NOMO-1 (cell line): ENCODE measurements around the gene PPP1R13L.
"Not testable (repeated sequence)": the region's sequence is repeated elsewhere in the genome, so short reads cannot be mapped to it uniquely, and the experiment has no call there.

ENCODE experiments used
- DNase-seq, 2 experiments: peaks; one replicate each; lab custom pipeline; 2025; ENCODE audit not compliant: unreplicated experiment in 2 of 2; lab: John Stamatoyannopoulos, UW

The PPP1R13L gene

DNA sequence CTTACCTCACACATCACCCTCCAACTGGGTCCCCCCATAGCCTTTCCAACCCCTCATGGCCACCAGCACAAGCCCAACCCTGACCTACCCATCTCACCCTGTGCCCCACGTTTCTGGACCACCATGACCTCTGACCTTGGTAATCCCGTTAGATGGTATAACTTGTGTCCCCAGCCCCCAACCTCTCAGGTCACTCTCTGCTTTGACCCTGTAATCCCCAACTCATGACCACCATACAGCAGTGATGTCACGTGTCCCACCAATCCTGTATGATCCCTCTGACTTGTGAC lies 55.8 kb downstream of the PPP1R13L start:
- no peak for DNase-seq

DNA sequence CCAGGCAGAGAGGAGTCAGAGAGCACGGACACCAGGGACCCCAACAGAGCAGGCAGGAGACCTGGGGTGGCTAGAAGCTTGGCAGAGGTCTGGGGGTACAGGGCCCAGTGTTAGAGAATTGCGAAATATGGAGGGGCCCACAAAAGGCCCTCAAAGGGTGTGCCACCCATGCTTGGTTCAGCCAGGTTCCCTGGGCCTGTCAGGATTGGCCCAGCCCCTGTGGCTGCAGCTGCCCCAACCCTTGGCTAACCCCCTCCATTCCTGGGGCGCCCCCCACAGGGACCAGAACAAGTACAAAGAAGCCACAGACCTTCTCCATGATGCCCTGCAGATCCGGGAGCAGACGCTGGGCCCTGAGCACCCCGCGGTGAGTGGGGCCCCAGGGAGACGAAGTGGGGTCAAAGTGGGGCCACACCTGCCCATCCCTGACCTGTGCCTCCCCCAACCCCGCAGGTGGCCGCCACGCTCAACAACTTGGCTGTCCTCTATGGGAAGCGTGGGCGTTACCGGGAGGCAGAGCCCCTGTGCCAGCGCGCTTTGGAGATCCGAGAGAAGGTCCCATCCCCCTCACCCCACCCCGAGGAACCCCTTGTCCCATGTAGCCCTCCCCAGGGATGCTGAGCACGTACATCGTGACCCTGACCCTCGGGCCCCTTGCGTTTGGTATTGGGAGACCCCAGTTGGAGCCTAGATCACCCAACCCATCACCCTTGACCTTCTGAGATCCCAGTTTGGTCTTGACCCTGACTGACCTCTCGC lies 56.3 kb downstream of the PPP1R13L start:
- no peak for DNase-seq

DNA sequence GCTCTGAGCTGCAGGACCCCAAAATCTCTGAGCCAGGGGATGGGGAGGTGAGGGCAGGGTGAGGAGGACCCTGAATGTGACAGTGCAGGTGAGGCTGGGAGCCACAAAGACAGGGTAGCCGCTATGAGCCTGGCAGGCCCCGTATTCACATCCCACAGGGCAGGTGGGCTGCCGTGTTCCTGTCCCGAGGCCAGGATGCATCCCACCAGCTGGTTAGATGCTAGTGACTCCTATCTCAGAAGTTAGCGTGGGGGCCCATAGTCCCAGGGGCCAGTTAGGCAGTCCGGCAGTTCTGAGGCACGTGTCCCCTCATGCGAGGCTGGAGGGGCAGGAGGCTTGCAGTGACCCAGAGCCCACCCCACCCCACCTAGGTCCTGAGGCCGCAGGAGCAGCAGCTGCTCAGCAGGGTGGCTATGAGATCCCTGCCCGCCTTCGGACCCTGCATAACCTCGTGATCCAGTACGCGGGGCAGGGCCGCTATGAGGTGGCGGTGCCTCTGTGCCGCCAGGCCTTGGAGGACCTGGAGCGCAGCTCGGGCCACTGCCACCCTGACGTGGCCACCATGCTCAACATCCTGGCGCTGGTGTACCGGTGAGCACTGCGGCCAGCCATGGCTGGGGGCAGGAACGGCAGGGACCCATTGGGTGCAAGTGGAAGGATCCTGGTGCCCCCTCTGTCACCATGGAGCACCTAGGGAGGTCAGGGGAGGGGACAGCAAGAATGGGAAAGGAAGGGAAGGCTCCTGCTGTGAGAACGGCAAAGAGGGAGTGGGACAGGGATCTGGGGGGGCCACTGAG lies 57.1 kb downstream of the PPP1R13L start:
- DNase-seq = no peak

DNA sequence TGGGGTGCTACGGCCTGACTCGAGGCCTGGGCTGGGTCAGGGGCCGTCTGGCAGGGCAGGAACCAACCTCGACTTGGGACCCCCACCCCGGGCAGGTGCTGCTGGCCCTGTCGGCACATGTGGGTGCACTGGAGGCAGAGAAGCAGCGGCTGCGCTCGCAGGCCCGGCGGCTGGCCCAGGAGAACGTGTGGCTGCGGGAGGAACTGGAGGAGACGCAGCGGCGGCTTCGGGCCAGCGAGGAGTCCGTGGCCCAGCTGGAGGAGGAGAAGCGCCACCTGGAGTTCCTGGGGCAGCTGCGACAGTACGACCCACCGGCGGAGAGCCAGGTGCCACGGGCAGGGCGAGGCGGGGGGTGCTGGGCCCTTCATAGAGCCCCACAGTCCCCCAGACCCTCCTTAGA lies 58.4 kb downstream of the PPP1R13L start:
- no peak for DNase-seq

DNA sequence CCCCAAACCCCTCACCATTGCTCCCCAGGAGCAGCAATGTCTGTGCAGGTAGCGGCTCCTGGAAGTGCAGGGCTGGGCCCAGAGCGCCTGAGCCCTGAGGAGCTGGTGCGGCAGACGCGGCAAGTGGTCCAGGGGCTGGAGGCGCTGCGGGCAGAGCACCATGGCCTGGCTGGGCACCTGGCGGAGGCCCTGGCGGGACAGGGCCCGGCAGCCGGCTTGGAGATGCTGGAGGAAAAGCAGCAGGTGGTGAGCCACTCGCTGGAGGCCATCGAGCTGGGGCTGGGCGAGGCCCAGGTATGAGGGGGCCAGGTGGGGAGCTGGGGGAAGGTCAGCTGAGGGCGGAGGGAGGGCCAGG lies 59.4 kb downstream of the PPP1R13L start:
- no peak for DNase-seq

DNA sequence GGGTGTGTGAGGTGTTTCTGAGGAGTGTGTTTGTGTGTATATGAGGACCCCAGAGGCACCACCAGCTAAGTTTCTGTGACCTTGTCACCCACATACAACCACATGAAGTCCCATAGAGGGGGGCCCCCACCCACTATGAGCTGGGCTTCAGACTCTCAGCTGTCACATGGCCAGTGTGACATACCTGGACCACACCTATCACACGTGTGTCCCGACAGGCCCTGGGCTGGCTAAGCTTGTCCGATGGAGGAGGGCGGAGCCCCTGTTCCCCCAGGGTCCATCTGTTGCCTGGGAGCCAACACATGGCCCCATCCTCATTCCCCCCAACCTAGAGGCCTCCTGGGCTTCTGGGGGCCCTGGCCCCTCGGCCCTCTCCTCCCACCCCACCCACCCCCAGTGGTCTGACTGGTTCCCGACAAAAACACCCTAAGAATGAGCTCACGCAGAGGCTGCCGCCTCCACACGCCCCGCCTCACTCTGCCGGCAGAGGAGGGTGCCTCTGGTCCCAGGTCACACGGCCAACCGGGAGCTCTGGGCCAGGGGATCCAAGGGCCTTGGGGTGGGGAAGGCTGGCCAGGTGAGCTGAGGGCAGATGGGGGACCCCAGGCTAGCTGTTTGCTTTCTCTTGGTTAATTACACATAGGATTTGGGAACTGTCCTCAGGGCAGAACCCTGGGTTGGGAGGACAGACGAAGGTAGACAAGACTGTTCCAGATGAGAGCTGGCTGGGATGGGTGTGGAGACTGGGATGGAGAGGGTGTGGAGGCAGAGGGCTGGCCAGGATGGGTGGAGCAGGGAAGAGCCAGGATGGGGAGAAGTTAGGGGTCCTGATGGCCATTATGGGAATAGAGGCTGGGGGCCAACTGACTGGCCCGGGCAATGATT lies 60.0 kb downstream of the PPP1R13L start:
- no peak for DNase-seq

DNA sequence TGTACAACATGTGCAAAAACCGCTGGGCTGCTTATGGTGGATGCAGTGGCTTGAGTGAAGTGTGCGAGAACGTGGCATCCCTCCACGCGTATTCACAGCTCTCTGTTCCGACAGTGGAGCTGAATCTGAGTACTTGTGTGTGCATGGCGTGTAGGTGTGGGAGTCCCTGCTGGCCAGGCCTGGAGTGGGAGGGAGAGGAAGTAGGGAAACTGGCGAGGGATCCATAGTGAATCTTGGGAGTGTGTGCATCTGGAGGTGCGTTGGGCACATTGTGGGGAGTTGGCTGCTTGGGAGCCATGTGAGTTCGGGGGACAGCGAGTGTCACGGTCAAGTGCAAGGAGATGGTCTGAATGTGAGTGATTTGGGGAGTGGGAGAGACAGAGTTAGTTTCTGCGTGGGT lies 62.0 kb downstream of the PPP1R13L start:
- DNase-seq = no peak

DNA sequence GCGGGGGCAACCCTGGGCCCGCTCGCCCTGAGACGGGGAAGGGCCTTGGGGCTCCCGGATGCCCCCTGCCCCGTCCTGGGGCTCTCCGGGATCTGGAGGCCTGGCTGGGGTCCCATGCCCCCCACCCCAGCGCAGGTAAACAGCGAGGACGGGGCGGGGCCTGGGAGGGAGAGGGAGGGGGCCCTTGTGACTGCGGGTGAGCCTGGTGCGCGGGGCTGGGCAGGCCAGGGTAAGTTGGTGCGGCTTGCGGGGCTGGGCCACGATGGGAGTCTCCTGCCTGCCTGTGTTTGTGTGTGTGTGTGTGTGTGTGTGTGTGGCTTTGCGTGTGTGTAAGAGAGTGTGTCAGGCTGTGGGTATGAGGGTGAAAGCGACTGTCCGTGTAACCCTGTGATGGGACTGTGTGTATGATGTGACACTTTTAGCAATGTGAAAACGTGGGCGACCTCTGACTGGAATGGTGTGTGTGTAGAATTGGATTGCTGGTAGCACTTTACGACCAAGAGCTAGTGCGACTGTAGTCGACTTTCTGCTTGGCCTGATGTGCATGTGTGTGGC lies 63.9 kb downstream of the PPP1R13L start:
- no peak for DNase-seq

DNA sequence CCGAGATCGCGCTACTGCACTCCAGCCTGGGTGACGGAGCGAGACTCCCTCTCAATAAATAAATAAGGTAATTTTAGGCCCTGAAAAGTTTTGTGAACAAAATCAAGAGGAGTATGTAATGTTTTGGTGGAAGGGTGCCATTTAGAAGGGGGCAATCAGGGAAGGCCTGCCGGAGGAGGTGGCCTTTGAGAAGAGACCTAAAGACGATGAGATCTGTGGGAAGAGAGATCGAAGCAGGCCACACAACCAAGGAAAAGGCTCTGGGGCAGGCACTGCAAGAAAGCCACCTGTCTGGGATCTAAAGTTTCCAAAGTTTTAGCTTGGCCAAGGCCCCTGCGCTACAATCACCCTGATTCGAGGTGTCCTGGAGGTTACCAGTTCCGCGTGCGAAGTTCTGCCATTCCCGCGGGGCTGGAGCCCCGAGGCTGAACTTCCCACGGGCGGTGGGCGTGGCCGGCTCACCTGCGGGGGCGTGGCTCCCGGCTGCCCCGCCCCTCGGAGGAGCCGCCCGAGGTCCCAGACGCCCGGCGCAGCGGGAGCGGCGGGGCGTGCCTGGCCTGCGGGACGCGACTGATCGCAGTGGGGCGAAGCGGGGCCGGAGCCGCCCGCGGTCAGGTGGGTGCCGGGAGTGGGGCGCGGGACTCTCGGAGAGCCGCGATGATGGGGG lies 64.5 kb downstream of the PPP1R13L start, which contains the start of gene KLC3:
Gene KLC3, plus strand, starts transcription at position 519 of the 667 bp plus-strand sequence. CDS start 4,792 bp downstream, outside the sequence.
- DNase-seq = no peak

DNA sequence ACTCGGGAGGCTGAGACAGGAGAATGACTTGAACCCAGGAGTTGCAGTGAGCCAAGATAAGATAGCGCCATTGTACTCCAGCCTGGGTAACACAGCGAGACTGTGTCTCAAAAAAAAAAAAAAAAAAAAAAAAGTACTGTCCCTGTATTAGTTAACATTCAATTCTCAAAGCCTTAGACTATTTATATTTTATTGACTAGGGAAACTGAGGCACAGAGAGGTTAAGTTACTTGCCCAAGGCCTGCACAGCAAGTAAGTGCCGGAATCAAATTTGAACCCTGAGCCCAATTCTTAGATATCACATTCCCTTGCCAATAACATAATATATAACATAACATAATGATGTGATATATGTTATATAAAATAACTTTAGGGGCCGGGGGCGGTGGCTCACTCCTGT lies 65.2 kb downstream of the PPP1R13L start:
- DNase-seq = no peak

DNA sequence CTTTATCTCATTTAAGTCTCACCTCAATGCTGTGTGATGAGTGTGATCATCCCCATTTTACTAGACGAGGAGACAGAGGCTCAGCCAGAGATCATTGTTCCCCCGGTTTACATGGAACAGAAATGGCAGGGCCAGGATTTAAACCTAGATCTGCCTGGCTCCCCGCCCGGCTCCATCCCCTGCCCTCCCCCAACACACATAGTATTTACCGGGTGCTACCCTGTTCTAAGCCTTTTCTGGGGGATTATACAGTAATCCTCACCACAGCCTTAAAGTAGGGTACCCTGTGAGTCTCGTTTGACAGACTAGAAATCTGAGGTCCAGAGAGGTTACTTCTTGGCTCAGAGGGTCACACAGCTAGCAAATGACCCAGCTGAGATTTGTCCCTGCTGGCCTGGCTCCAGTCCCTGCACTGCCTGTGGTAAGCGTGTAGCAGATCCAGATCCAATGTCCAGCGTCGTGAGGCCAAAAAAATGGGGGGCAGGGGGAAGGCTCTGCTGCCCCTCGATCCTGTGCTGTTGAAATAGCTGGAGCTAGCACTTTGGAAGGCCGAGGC lies 68.1 kb downstream of the PPP1R13L start:
- DNase-seq = no peak

DNA sequence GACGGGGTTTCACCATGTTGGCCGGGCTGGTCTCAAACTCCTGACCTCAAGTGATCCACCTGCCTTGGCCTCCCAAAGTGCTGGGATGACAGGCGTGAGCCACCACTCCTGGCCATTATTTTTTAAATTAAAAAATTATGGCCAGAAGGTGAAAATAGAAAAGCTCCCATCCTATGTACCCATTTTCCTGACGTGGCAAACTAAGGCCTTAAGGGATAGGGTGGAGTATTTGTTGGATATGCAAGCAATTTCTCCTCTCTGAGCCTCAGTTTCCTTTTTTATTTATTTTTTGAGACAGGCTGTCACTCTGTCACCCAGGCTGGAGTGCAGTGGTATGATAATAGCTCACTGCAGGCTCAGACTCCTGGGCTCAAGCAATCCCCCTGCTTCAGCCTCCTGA lies 70.0 kb downstream of the PPP1R13L start:
- not testable (repeated sequence) for DNase-seq

DNA sequence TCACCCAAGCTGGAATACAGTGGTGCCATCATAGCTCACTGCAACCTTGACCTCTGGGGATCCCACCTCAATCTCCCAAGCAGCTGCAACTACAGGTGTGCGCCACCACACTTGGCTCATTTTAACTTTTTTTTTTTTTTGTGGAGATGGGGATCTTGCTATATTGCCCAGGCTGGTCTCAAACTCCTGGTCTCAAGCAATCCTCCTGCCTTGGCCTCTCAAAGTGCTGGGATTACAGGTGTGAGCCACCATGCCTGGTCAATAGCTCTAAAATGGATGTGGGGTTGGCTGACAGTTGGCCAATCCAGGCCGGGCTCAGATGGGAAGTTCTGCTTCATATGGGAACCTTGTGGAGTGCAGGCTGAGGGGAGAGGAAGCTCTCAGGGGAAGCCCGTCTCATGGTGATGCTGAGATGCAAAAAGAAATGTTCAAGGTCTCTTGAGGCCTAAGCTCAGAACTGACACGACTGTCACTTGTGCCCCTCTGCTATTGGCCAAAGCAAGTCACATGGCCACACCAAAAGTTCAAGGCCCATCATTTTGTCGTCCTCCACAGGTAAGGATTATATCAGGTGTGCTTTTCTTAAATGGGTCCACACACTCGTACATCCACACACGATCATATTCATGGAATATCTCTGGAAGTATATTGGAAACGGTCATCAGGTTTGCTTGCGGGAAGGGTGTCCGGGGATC lies 71.1 kb downstream of the PPP1R13L start:
- DNase-seq = no peak

DNA sequence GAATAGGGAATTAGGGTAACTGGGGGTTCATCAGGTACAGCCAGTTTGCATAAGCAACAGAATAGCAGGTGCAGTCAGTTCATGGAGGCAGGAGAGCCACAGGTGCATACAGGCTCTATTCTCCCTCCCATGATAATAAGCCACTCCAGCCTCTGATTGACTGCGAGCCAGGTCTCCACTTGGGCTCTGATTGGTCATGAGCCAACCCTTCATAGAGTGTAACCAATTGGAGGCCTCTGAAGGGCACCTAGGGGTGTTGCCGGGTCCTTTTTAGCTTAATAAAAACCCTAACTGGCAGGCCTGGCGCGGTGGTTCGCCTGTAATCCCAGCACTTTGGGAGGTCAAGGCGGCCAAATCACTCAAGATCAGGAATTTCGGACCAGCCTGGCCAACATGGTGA lies 73.5 kb downstream of the PPP1R13L start:
- DNase-seq = no peak
